GM23338 (cell line): ENCODE data around the gene EFCAB6.

Experiments used
- CREB1 ChIP-seq: fragments of 250-450 bp; sonication (Bioruptor Pico); IDR thresholded peaks from 2 replicates; pipeline ENCODE4 v1.5.0; 2020; ENCODE audit warnings: low read depth, mild to moderate bottlenecking, moderate library complexity
- EZH2 ChIP-seq: fragments of 200-600 bp; sonication (generic); IDR thresholded peaks from one replicate; pipeline ENCODE4 v1.8.0; 2017; ENCODE audit warnings: antibody characterized with exemption, mild to moderate bottlenecking, low read depth; ENCODE audit not compliant: unreplicated experiment
- EZH2phosphoT487 ChIP-seq: fragments of 200-600 bp; sonication (generic); IDR thresholded peaks from one replicate; pipeline ENCODE4 v1.8.1; 2018; ENCODE audit warnings: antibody characterized with exemption; ENCODE audit not compliant: unreplicated experiment
- POLR2AphosphoS5 ChIP-seq: IDR thresholded peaks from 2 replicates; pipeline ENCODE4 v1.6.1; 2016; ENCODE audit warnings: antibody characterized with exemption, low read depth
- STAT1 ChIP-seq: IDR thresholded peaks from one replicate; pipeline ENCODE4 v1.6.1; 2016; ENCODE audit warnings: antibody characterized with exemption; ENCODE audit not compliant: unreplicated experiment
- TF ChIP-seq, protein P1 (sequence below), 2 experiments: fragments of 200-600 bp in 1 of 2; sonication (generic) in 1 of 2; conservative IDR thresholded peaks; 2 replicates each; pipeline versions ENCODE4 v1.5.1 to v1.6.1; 2016 to 2017; ENCODE audit warnings: antibody characterized with exemption in 2 of 2, low read depth in 2 of 2, mild to moderate bottlenecking in 2 of 2, moderate library complexity in 1 of 2
- TF ChIP-seq, protein P2 (sequence below): IDR thresholded peaks from one replicate; pipeline ENCODE4 v1.6.1; 2018; ENCODE audit warnings: antibody characterized with exemption; ENCODE audit not compliant: unreplicated experiment
- TF ChIP-seq, protein P3 (sequence below): IDR thresholded peaks from 2 replicates; pipeline ENCODE4 v1.6.1; 2016; ENCODE audit warnings: antibody characterized with exemption

DNA sequence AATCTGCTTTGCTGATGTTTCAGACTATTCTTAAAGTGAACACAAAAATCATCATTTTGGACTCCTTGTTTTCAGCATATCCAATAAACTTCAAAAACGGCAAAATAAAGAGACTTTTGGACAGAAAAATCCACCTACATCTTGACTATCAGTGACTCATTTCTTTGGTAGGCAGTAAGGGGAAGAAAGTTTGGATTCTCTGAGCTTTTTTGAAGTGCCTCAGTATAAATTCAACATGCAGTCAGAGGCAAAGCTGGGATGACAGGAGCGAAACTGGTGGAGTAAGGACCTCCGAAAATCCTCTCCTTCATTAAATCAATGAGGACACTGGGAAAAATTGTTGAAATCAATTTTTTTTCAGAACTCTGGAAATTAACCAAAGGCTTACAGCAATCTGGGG, 29.7 kb downstream of the EFCAB6 start:
- TF ChIP-seq POLR2AphosphoS5 (no peak), EZH2 (no peak), EZH2phosphoT487 (no peak), STAT1 (no peak), CREB1 (no peak)
- TF ChIP-seq, protein P1, sequence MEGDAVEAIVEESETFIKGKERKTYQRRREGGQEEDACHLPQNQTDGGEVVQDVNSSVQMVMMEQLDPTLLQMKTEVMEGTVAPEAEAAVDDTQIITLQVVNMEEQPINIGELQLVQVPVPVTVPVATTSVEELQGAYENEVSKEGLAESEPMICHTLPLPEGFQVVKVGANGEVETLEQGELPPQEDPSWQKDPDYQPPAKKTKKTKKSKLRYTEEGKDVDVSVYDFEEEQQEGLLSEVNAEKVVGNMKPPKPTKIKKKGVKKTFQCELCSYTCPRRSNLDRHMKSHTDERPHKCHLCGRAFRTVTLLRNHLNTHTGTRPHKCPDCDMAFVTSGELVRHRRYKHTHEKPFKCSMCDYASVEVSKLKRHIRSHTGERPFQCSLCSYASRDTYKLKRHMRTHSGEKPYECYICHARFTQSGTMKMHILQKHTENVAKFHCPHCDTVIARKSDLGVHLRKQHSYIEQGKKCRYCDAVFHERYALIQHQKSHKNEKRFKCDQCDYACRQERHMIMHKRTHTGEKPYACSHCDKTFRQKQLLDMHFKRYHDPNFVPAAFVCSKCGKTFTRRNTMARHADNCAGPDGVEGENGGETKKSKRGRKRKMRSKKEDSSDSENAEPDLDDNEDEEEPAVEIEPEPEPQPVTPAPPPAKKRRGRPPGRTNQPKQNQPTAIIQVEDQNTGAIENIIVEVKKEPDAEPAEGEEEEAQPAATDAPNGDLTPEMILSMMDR (conservative IDR thresholded peaks at IDR 0.05; ENCODE audit: low read depth in 2 of 2) = no peak
- TF ChIP-seq, protein P2, sequence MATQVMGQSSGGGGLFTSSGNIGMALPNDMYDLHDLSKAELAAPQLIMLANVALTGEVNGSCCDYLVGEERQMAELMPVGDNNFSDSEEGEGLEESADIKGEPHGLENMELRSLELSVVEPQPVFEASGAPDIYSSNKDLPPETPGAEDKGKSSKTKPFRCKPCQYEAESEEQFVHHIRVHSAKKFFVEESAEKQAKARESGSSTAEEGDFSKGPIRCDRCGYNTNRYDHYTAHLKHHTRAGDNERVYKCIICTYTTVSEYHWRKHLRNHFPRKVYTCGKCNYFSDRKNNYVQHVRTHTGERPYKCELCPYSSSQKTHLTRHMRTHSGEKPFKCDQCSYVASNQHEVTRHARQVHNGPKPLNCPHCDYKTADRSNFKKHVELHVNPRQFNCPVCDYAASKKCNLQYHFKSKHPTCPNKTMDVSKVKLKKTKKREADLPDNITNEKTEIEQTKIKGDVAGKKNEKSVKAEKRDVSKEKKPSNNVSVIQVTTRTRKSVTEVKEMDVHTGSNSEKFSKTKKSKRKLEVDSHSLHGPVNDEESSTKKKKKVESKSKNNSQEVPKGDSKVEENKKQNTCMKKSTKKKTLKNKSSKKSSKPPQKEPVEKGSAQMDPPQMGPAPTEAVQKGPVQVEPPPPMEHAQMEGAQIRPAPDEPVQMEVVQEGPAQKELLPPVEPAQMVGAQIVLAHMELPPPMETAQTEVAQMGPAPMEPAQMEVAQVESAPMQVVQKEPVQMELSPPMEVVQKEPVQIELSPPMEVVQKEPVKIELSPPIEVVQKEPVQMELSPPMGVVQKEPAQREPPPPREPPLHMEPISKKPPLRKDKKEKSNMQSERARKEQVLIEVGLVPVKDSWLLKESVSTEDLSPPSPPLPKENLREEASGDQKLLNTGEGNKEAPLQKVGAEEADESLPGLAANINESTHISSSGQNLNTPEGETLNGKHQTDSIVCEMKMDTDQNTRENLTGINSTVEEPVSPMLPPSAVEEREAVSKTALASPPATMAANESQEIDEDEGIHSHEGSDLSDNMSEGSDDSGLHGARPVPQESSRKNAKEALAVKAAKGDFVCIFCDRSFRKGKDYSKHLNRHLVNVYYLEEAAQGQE = no peak
- TF ChIP-seq, protein P3, sequence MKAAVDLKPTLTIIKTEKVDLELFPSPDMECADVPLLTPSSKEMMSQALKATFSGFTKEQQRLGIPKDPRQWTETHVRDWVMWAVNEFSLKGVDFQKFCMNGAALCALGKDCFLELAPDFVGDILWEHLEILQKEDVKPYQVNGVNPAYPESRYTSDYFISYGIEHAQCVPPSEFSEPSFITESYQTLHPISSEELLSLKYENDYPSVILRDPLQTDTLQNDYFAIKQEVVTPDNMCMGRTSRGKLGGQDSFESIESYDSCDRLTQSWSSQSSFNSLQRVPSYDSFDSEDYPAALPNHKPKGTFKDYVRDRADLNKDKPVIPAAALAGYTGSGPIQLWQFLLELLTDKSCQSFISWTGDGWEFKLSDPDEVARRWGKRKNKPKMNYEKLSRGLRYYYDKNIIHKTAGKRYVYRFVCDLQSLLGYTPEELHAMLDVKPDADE = no peak
